HG03095 (cell line): ENCODE measurements around the gene ABHD17B.
"Not testable (repeated sequence)": the region's sequence is repeated elsewhere in the genome, so short reads cannot be mapped to it uniquely, and the experiment has no call there.

Source experiments
- ATAC-seq: cut with Tn5 transposase; IDR thresholded peaks from one replicate; pipeline ENCODE4 v1.9.1; 2021; ENCODE audit warnings: moderate library complexity; ENCODE audit not compliant: unreplicated experiment

ABHD17B gene

DNA sequence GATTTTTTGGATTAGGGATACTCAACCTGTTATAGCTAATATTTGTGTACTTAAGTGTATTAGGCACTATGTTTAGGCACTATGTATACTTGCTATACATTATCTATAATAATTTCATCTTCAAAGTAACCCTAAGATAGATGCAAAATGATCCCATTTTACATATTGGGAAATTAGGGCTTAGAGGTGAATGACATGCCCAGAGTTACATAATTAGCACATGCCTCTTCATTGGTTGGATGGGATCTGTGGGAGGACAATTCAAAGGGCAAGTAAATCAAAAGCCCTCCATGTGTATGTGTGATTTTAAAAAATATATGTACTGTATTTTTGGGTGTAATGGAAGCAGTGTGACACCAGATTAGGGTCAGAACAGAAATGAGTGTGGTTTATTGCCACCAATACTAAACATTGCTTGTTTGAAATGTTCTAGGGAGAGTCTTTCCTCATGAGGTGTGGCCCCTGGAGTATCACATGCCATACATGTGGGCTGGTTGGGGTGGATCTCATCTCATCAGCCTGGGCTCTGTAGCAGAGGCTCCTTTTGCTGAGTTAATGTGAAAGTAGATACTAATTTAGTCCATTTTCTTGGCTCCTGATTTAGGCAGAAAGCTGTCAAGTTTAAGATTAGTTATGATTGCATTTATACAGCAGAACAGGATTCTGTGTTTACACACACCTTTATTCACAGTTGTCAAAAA is 6.0 kb upstream of the ABHD17B start:
- peak; percentile 81 for ATAC-seq

DNA sequence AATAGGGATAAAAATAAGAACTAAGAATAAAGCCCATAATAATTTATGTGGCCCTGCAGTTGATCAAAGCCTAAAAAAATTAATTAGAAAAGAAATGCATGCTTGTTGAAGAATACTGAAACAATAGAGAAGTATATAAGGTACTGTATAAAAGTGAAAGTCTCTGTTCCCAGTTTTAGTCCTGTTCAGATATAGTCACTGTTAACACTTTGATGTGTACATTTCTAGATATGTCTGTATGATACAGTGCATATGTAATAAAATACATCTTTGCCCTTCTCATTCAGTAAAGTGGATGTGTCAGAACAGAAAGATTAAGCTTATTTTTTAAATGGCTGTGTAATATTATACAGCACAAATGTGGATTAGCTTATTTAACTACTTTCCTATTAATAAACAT is 4.5 kb upstream of the ABHD17B start:
- no peak for ATAC-seq

DNA sequence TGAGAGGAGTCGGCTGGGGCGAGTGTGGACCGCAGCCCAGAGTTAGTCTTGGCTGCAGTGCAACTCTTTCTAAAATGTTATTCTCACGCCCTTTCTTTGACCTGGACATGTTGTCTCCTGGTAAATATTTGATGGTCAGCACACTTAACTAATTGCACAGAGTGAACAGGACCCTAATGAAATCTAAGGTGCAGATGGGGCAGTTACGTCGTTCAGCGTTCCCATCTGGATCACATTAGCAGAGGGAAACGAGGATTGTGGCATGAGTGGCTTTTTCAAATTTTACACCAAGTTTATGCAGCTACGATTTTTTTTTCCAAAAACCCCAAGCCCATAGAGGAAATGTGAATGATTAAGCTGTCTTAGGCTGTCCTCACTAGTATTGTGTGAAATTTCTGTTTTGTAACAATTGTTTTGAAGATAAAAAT is 929 bp upstream of the ABHD17B start:
- no peak for ATAC-seq

DNA sequence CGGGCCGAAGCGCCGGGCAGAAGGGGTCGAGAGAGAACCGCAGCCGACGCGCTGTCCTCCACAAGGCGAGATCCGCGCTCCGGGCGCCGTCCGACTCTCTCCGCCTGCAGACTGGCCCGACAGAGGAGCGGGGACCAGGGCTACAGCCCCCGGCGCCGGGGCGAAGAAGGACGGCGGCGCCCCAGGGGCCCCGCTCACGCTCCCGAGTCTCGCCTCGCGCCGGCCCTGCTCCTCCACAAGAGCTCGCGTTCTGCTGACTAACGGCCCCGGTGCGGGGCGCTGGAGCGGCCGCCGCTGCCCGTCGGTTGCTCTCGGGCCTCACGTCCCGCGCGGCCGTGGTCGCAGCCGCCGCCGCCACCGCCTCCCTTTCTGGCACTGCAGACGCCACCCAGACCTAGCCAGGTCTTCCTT is 338 bp downstream of the ABHD17B start:
- peak; percentile 7 for ATAC-seq

GRCh38 chr9:71909887-71910649 is 925 bp downstream of the ABHD17B start:
- ATAC-seq, result peak; percentile 9

- no peak for ATAC-seq
Observed at GRCh38 chr9:71908825-71909224, 2.2 kb downstream of the ABHD17B start.

- no peak for ATAC-seq
Observed at GRCh38 chr9:71904076-71904475, 6.9 kb downstream of the ABHD17B start.

DNA sequence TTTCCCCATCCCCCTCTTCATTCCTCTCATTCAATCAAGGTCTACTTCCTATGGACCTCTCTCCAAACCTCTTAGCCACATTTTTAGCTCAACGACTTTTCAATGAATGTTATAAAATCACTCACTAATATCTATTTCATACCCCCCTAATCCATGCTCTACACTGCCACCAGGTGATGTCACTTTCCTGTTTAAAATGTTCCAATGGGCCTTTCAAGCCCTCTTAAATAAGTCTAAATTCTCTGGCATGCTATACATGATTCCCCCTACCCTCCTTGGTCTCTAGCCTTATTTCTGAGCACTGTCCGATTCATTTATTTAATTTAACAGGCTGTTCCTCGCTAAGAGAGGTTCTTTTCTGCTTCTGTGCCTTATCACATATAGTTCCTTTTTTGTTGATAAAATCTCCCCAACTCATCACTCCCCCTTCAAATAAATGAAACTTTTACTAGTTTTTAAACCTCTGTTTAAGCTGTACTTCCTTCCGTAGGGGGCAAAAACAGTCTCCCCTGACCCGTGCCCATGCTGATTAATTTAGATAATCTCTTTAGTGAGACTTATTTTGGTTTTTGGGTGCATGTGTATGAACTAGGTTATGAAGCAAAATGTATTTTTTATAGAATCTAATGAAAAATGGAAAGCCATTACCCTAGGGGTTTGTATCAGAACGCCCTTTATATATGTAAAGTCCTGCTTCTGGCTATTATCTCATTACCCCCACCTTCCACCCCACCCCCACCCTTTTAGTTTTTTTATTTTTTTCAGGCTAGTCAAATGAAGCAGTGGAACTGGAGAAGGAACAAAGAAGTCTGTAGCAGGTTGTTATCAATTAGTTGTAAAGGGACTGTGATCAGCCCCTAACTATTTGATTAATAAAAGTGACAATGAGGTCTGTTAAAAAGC is 9.0 kb downstream of the ABHD17B start:
- no peak for ATAC-seq

DNA sequence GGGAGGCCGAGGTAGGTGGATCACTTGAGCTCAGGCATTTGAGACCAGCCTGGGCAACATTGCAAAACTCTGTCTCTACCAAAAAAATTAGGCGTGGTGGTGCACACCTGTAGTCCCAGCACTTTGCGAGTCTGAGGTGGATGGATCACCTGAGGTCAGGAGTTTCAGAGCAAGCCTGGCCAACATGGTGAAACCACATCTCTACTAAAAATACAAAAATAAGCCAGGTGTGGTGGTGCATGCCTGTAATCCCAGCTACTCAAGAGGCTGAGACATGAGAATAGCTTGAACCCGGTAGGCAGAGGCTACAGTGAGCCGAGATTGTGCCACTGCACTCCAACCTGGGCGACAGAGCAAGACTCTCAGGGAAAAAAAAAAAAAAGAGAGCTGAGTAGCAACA is 12.2 kb downstream of the ABHD17B start:
- not testable (repeated sequence) for ATAC-seq

GRCh38 chr9:71897577-71897976 is 13.4 kb downstream of the ABHD17B start:
- peak; percentile 47 for ATAC-seq

DNA sequence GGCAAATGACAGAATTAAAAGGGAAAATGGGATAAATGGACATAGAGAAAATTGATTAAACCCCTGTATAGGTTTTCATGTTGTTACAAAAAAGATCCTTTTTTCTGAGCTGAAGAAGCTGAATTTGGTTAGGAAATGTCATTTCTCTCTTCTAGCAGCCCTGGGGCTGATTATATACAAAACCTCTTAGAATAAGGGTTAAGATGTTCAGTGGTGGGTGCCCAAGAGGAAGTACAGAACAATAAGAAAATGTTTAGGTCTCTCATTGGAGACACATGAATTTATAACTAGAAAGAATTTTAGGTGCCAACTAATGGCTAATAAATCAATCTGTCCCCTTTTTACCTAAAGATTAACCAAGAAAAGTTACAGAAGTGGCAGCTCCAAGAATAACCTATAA is 14.2 kb downstream of the ABHD17B start:
- no peak for ATAC-seq

DNA sequence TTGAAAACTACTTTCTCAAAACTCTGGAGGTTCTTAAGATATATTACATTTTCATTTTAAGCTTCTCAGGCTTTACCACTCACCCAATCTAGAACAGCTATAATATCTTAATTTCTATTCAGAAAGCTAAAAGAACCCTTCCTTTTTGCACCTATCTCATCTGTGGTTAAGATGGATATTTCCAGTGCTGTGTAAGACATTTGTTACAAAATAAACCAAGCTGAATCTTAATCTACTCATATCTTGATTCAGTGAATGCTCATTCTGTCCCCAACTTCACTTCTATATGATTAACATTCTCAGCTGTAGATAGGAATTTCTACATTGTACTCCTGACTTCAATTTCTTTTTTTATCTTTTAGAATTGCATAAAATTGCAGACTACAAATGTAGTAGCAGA is 15.0 kb downstream of the ABHD17B start:
- no peak for ATAC-seq

- ATAC-seq, result no peak
Observed at GRCh38 chr9:71895117-71895516, 15.9 kb downstream of the ABHD17B start.

DNA sequence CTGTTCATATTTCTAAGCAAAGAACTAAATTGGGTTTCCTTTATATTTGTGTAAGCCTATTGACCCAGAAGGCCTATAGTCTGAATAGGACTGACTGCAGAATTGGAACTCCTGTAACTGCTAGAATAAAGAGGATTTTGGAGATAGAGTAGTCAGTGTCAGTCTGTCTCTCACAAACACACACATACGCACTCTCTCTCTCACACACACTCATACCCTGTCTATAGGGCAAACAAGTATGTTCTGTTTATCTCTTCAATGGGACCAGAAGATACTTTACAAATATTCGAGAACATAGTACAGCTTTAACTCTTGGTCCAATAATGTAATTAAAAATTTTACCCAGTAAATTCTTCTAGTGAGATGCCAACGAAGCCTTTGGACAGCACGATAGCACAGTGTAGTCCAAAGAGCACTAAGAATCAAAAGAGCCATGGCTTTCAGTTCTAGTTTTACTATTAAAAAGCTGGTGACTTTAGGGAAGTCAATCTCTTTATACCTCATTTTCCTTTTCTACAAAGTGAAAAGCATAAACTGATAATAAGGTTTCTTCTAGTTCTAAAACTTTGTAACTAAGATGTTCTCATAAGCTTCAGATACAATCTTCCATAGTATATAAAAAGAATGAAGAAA is 19.3 kb downstream of the ABHD17B start:
- no peak for ATAC-seq

GRCh38 chr9:71890042-71890679 is 20.8 kb downstream of the ABHD17B start:
- no peak for ATAC-seq

DNA sequence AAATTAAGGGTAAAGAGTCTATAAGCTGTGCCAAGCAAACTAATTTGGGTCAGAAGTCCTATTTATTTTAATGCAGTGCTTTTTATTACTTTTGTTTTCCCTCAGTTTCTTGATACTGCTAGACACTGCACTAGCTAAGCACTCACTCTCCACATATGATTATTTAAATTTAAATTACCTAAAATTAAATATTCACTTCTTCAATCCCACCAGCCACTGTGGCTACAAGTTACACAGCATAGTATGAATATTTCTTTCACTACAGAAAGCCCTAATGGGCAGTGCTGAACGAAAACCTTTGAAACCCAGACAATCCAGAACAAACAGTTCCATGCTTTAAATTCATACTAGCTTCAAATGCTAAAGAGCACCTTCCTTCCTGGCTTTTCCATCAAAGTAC is 23.6 kb downstream of the ABHD17B start:
- ATAC-seq, result no peak

GRCh38 chr9:71886541-71886940 is 24.5 kb downstream of the ABHD17B start:
- ATAC-seq, result no peak

DNA sequence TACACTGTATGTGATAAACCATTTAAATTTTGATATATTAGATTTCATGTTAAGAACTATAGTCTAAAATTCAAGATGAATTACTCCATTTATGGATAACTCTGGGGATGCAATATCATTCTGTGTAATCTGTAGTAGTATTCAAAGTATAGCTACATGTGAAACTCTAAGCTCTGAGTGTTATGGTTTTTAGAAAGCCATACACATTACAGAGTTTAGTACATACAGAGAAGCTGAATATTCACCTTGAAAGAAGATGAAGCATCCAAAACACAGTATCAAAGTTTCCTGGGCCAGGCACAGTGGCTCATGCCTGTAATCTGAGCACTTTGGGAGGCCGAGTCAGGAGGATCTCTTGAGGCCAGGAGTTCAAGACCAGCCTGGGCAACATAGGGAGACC is 25.0 kb downstream of the ABHD17B start:
- no peak for ATAC-seq

- no peak for ATAC-seq
Observed at GRCh38 chr9:71885467-71885866, 25.5 kb downstream of the ABHD17B start.

DNA sequence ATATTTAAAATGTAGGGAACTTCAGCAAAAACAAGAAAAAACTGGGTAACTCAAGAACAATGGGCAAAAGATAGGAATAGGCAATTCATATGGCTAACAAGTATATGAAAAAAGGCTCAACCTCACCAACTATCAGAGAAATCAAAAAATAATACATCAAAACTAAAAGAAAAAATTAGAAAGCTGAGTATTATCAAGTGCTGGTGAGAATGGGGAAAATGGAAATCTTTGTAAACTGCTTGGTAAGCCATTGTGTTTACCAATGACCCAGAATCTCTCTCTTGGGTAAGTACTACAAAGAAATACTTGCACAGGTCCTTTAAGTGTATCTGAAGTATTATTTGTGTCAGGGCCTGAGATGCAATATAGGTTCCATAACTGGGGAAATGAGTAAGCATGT is 27.0 kb downstream of the ABHD17B start:
- no peak for ATAC-seq
